Spinal cord (tissue), 10 donors: Measurements from ENCODE around the gene COL20A1. TPM values are rescaled to one million over a fixed set of nuclear protein-coding genes. Genes with fewer than 3 reads are reported as not detected.

ENCODE experiments used
- DNase-seq, 6 donors: peaks; one replicate each; pipeline versions ENCODE4 v3.0.0 to v3.0.0-alpha.2; 2013 to 2015; ENCODE audit warnings: low spot score in 6 of 6, low read depth in 4 of 6
- H3K27ac ChIP-seq: one replicate; pipeline ENCODE4 v1.5.1; 2013; ENCODE audit warnings: low read depth, low read length, control low read depth
- H3K27me3 ChIP-seq: one replicate; pipeline ENCODE4 v1.6.1; 2013; ENCODE audit warnings: low read length; ENCODE audit not compliant: control insufficient read depth, insufficient read depth
- H3K36me3 ChIP-seq: one replicate; pipeline ENCODE4 v1.6.1; 2013; ENCODE audit warnings: low read length; ENCODE audit not compliant: control insufficient read depth, insufficient read depth
- H3K4me1 ChIP-seq: one replicate; pipeline ENCODE4 v1.6.1; 2013; ENCODE audit warnings: low read length; ENCODE audit not compliant: control insufficient read depth, insufficient read depth
- H3K4me3 ChIP-seq: one replicate; pipeline ENCODE4 v1.5.1; 2013; ENCODE audit warnings: low read depth, low read length, control low read depth
- H3K9me3 ChIP-seq: one replicate; pipeline ENCODE4 v1.6.1; 2013; ENCODE audit warnings: low read length; ENCODE audit not compliant: control insufficient read depth, insufficient read depth
- WGBS: methylation state at CpG from one replicate; pipeline ENCODE4 v1.1.5; 2013; ENCODE audit warnings: missing lambda C conversion rate; ENCODE audit not compliant: insufficient coverage; 5-methylcytosine and 5-hydroxymethylcytosine counted together
- polyA plus RNA-seq, 2 donors: library from polyadenylated mRNA; unstranded; fragments of 120-200 nt; gene quantifications; one replicate each; pipeline ENCODE4 v1.2.1, GENCODE V29; 2013; ENCODE audit not compliant: insufficient read length in 2 of 2
- total RNA-seq, 2 donors: library from RNA; depleted of rRNA in 1 of 2; stranded (reverse); fragments of 120-200 nt in 1 of 2; fragments of >200 nt in 1 of 2; gene quantifications; one replicate each; pipeline versions ENCODE4 v1.2.3 to v1.2.4, GENCODE V29; 2013 to 2014
- donor health status: healthy.

COL20A1 gene
- total and polyA plus RNA-seq, 4 donors: 10.3 to 50.9 (median 32.2) TPM

GRCh38 chr20:63325021-63325471, 32.1 kb downstream of the COL20A1 start:
- Histone ChIP-seq H3K9me3 (no peaks in the 10 kb centered on the region), H3K4me1 (peaks cover 10% of the 10 kb centered on the region), H3K4me3 (no peak overlapping the region), H3K36me3 (peaks cover 67% of the 10 kb centered on the region), H3K27ac (no peak overlapping the region), H3K27me3 (no peaks in the 10 kb centered on the region)
- DNase-seq: no peak
- WGBS: 80% methylated on average over 4 of the region's 10 CpGs

- peaks cover 10% of the 10 kb centered on the region for H3K4me1 ChIP-seq
- WGBS: 84% methylated on average over 7 of the region's 8 CpGs
- peaks cover 67% of the 10 kb centered on the region for H3K36me3 ChIP-seq
- H3K27ac ChIP-seq: no peak overlapping the region
- H3K27me3 ChIP-seq: no peaks in the 10 kb centered on the region
- H3K4me3 ChIP-seq: no peak overlapping the region
- H3K9me3 ChIP-seq: no peaks in the 10 kb centered on the region
- DNase-seq: no peak
Measured at GRCh38 chr20:63325554-63326313, 32.7 kb downstream of the COL20A1 start.

- H3K4me3 ChIP-seq: no peak overlapping the region
- H3K9me3 ChIP-seq: no peaks in the 10 kb centered on the region
- H3K4me1 ChIP-seq: peaks cover 10% of the 10 kb centered on the region
- H3K27me3 ChIP-seq: no peaks in the 10 kb centered on the region
- 87% methylated on average over 15 of the region's 15 CpGs for WGBS
- H3K27ac ChIP-seq: no peak overlapping the region
- peaks cover 64% of the 10 kb centered on the region for H3K36me3 ChIP-seq
- no peak for DNase-seq
Measured at GRCh38 chr20:63326314-63327230, 33.6 kb downstream of the COL20A1 start.

- Histone ChIP-seq H3K4me3 (no peak overlapping the region), H3K27me3 (no peaks in the 10 kb centered on the region), H3K36me3 (peaks cover 62% of the 10 kb centered on the region), H3K27ac (no peak overlapping the region), H3K9me3 (peaks cover 3% of the 10 kb centered on the region), H3K4me1 (peaks cover 6% of the 10 kb centered on the region)
- 100% methylated on average over 5 of the region's 8 CpGs for WGBS
- DNase-seq: no peak
Measured at GRCh38 chr20:63327231-63327745, 34.3 kb downstream of the COL20A1 start.

GRCh38 chr20:63328026-63328700, 35.2 kb downstream of the COL20A1 start:
- H3K36me3 ChIP-seq: peaks cover 63% of the 10 kb centered on the region

GRCh38 chr20:63328718-63329275, 35.8 kb downstream of the COL20A1 start:
- peaks cover 69% of the 10 kb centered on the region for H3K36me3 ChIP-seq
- peaks cover 3% of the 10 kb centered on the region for H3K9me3 ChIP-seq
- WGBS: 72% methylated on average over 13 of the region's 21 CpGs
- no peak for DNase-seq
- H3K4me1 ChIP-seq: peaks cover 7% of the 10 kb centered on the region
- H3K27ac ChIP-seq: no peak overlapping the region
- H3K27me3 ChIP-seq: no peaks in the 10 kb centered on the region
- H3K4me3 ChIP-seq: no peak overlapping the region

More at GRCh38 chr20:63328026-63328700, 35.2 kb downstream of the COL20A1 start:
- no peaks in the 10 kb centered on the region for H3K27me3 ChIP-seq
- H3K9me3 ChIP-seq: peaks cover 3% of the 10 kb centered on the region
- WGBS: 85% methylated on average over 19 of the region's 20 CpGs
- H3K4me3 ChIP-seq: no peak overlapping the region
- peaks cover under 1% of the 10 kb centered on the region for H3K4me1 ChIP-seq
- H3K27ac ChIP-seq: no peak overlapping the region
- no peak for DNase-seq

- Histone ChIP-seq H3K27ac (no peak overlapping the region), H3K4me1 (peaks cover 7% of the 10 kb centered on the region), H3K4me3 (no peak overlapping the region), H3K9me3 (peaks cover 3% of the 10 kb centered on the region), H3K36me3 (peaks cover 69% of the 10 kb centered on the region), H3K27me3 (no peaks in the 10 kb centered on the region)
- no peak for DNase-seq
- 91% methylated on average over 18 of the region's 18 CpGs for whole genome bisulfite sequencing
Measured at GRCh38 chr20:63329331-63330083, 36.5 kb downstream of the COL20A1 start.

- Histone ChIP-seq H3K27ac (no peak overlapping the region), H3K36me3 (peaks cover 67% of the 10 kb centered on the region), H3K9me3 (peaks cover 3% of the 10 kb centered on the region), H3K4me1 (peaks cover 7% of the 10 kb centered on the region), H3K27me3 (no peaks in the 10 kb centered on the region), H3K4me3 (no peak overlapping the region)
- 89% methylated on average over 20 of the region's 20 CpGs for WGBS
- no peak for DNase-seq
Measured at GRCh38 chr20:63330084-63330760, 37.2 kb downstream of the COL20A1 start.
